HepG2 (cell line): ENCODE data around the gene VAMP2. TPM values are rescaled to one million over a fixed set of nuclear protein-coding genes. Genes with fewer than 3 reads are reported as not detected.

Source experiments
- AGO1 ChIP-seq: fragments of 200-400 bp; formaldehyde crosslinking; IDR thresholded peaks from 2 replicates; pipeline ENCODE4 v1.6.1; 2017; ENCODE audit warnings: mild to moderate bottlenecking, low read depth, low read length, moderate library complexity; ENCODE audit not compliant: poor library complexity, severe bottlenecking
- EEA1 ChIP-seq: sonication (generic); formaldehyde crosslinking; IDR thresholded peaks from 2 replicates; pipeline ENCODE4 v1.5.1; 2020; ENCODE audit warnings: mild to moderate bottlenecking, missing genetic modification reagents, borderline replicate concordance
- HNRNPH1 ChIP-seq: fragments of 200-400 bp; formaldehyde crosslinking; optimal IDR thresholded peaks from 2 replicates; pipeline ENCODE3; 2017; ENCODE audit warnings: mild to moderate bottlenecking, low read depth, low read length
- ISL2 ChIP-seq: sonication (generic); formaldehyde crosslinking; IDR thresholded peaks from 2 replicates; pipeline ENCODE4 v1.5.0; 2020; ENCODE audit warnings: missing genetic modification reagents
- JARID2 ChIP-seq: sonication (generic); formaldehyde crosslinking; IDR thresholded peaks from 2 replicates; pipeline ENCODE4 v1.8.1; 2023; ENCODE audit warnings: missing genetic modification reagents, inconsistent platforms; ENCODE audit not compliant: insufficient replicate concordance
- KLF11 ChIP-seq: IDR thresholded peaks from 2 replicates; pipeline ENCODE4 v1.6.1; 2016; ENCODE audit warnings: missing compliant biosample characterization
- KLF9 ChIP-seq: IDR thresholded peaks from 2 replicates; pipeline ENCODE4 v1.6.1; 2016; ENCODE audit warnings: low read depth
- MLLT10 ChIP-seq: sonication (generic); formaldehyde crosslinking; IDR thresholded peaks from 2 replicates; pipeline ENCODE4 v1.4.0; 2020; ENCODE audit warnings: missing genetic modification reagents
- PPARG ChIP-seq: conservative IDR thresholded peaks from 2 replicates; pipeline ENCODE4 v1.6.1; 2016; ENCODE audit warnings: missing biosample characterization, missing genetic modification reagents
- SMAD1 ChIP-seq: sonication (generic); formaldehyde crosslinking; IDR thresholded peaks from 2 replicates; pipeline ENCODE4 v1.4.0; 2020; ENCODE audit warnings: missing genetic modification reagents, low read depth, mild to moderate bottlenecking, borderline replicate concordance
- TSC22D2 ChIP-seq: sonication (generic); formaldehyde crosslinking; IDR thresholded peaks from 2 replicates; pipeline ENCODE4 v1.5.1; 2020; ENCODE audit warnings: missing genetic modification reagents, mild to moderate bottlenecking, borderline replicate concordance
- ZC3H13 ChIP-seq: sonication (generic); formaldehyde crosslinking; IDR thresholded peaks from 2 replicates; pipeline ENCODE4 v1.8.1; 2023; ENCODE audit warnings: mild to moderate bottlenecking, missing genetic modification reagents, moderate library complexity
- ZFP36 ChIP-seq: fragments of 150-350 bp; IDR thresholded peaks from 2 replicates; pipeline ENCODE4 v1.6.1; 2018; ENCODE audit warnings: borderline replicate concordance, low read length, low read depth; ENCODE audit not compliant: partially characterized antibody
- ZFP82 ChIP-seq: sonication (generic); formaldehyde crosslinking; IDR thresholded peaks from 2 replicates; pipeline ENCODE4 v1.5.1; 2020; ENCODE audit warnings: mild to moderate bottlenecking, missing genetic modification reagents, borderline replicate concordance
- ZNF33B ChIP-seq: sonication (generic); formaldehyde crosslinking; IDR thresholded peaks from 2 replicates; pipeline ENCODE4 v1.5.1; 2020; ENCODE audit warnings: mild to moderate bottlenecking, missing genetic modification reagents
- ZNF383 ChIP-seq: sonication (generic); formaldehyde crosslinking; IDR thresholded peaks from 2 replicates; pipeline ENCODE4 v1.4.0; 2020; ENCODE audit warnings: missing genetic modification reagents, mild to moderate bottlenecking, borderline replicate concordance
- ZNF451 ChIP-seq: sonication (generic); formaldehyde crosslinking; IDR thresholded peaks from 2 replicates; pipeline ENCODE4 v1.5.0; 2020; ENCODE audit warnings: mild to moderate bottlenecking, missing genetic modification reagents
- ZNF484 ChIP-seq: sonication (generic); formaldehyde crosslinking; IDR thresholded peaks from 2 replicates; pipeline ENCODE4 v1.5.1; 2020; ENCODE audit warnings: mild to moderate bottlenecking, low read depth, missing genetic modification reagents, borderline replicate concordance
- ZNF670 ChIP-seq: sonication (generic); formaldehyde crosslinking; IDR thresholded peaks from 2 replicates; pipeline ENCODE4 v1.8.0; 2022; ENCODE audit warnings: mild to moderate bottlenecking, missing genetic modification reagents, borderline replicate concordance
- ZNF672 ChIP-seq: sonication (generic); formaldehyde crosslinking; IDR thresholded peaks from 2 replicates; pipeline ENCODE4 v1.8.1; 2022; ENCODE audit warnings: missing genetic modification reagents
- ZNF790 ChIP-seq: sonication (generic); formaldehyde crosslinking; IDR thresholded peaks from 2 replicates; pipeline ENCODE4 v1.8.0; 2022; ENCODE audit warnings: missing genetic modification reagents, mild to moderate bottlenecking, borderline replicate concordance
- polyA plus RNA-seq, 8 experiments: library from polyadenylated mRNA; depleted of rRNA in 3 of 8; stranded (reverse) in 7 of 8; unstranded in 1 of 8; fragments of >200 nt; fragmentation: Illumina TruSeq in 4 of 8; extraction: Trizol in 4 of 8; gene quantifications; 2 replicates each; pipeline versions ENCODE4 v1.2.1 to v1.2.3, GENCODE V29; 2011 to 2016; ENCODE audit warnings: low read depth in 4 of 8, missing spikeins in 1 of 8, mixed read lengths in 1 of 8; ENCODE audit not compliant: insufficient read depth in 1 of 8
- total RNA-seq, 5 experiments: library from RNA; depleted of rRNA; stranded (reverse); fragments of >200 nt; fragmentation: Illumina TruSeq; extraction: Trizol; gene quantifications; 2 replicates each; pipeline ENCODE4 v1.2.3, GENCODE V29; 2016; ENCODE audit warnings: low read depth in 1 of 5
- TF ChIP-seq, protein P1 (sequence below), 2 experiments: sonication (generic) in 1 of 2; formaldehyde crosslinking in 1 of 2; IDR thresholded peaks; 2 replicates each; pipeline versions ENCODE4 v1.4.0 to v1.6.1; 2018 to 2020; ENCODE audit warnings: missing genetic modification reagents in 2 of 2, borderline replicate concordance in 1 of 2, low read depth in 1 of 2, mild to moderate bottlenecking in 1 of 2, missing biosample characterization in 1 of 2
- TF ChIP-seq, protein P2 (sequence below): sonication (generic); formaldehyde crosslinking; IDR thresholded peaks from 2 replicates; pipeline ENCODE4 v1.5.0; 2020; ENCODE audit warnings: mild to moderate bottlenecking, missing genetic modification reagents, moderate library complexity
- TF ChIP-seq, protein P3 (sequence below): sonication (generic); formaldehyde crosslinking; IDR thresholded peaks from 2 replicates; pipeline ENCODE4 v1.4.0; 2020; ENCODE audit warnings: missing genetic modification reagents
- TF ChIP-seq, protein P4 (sequence below): sonication (generic); IDR thresholded peaks from 2 replicates; pipeline ENCODE4 v1.6.1; 2016; ENCODE audit warnings: low read depth, borderline replicate concordance

Gene VAMP2
- total and polyA plus RNA-seq, 2 of the 13 experiments (the other 11 are each of a cell fraction or from before 2014, with no cell fraction given) = 3.9 to 17.2 TPM

DNA sequence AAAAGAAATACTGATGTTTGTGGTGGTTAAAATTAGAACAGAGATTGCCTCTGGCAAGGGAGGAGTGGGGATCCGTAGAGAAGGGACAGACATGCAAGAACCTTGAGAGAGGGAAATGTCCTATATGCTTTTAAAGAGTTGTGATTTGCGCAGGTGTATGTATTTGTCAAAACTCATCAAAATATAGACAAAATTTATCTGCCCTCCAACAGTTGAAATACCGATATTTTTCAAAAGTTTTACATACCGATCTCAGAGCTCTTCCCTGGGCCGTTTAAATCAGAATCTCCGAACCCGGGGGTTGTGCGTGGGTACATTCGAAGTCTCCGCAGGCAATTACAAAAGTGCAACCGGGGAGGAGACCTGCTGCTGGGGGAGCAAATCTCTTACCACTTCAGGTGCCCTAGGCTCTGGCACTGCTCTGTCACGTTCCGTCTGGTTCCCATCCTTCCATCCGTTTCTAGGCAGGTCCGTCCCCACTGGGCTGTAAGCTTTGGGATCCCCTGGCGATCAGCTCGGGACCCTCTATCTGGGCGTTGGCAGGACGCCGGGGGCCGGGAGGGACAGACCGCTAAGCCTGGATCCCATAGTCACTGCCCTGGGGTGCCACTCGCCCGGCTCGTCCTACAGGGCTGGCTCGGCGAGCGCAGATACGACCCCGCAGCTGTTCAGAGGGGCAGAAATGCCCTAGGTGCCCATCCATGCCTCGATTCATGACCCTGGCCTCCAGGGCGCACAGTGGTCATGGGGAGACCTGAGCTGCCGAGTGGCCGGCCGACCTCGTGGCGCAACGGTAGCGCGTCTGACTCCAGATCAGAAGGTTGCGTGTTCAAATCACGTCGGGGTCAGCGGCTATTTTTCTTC lies 23.1 kb upstream of the VAMP2 start (continued):
- TF ChIP-seq, protein P1, sequence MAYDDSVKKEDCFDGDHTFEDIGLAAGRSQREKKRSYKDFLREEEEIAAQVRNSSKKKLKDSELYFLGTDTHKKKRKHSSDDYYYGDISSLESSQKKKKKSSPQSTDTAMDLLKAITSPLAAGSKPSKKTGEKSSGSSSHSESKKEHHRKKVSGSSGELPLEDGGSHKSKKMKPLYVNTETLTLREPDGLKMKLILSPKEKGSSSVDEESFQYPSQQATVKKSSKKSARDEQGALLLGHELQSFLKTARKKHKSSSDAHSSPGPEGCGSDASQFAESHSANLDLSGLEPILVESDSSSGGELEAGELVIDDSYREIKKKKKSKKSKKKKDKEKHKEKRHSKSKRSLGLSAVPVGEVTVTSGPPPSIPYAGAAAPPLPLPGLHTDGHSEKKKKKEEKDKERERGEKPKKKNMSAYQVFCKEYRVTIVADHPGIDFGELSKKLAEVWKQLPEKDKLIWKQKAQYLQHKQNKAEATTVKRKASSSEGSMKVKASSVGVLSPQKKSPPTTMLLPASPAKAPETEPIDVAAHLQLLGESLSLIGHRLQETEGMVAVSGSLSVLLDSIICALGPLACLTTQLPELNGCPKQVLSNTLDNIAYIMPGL (CRISPR knock-in tag; IDR thresholded peaks at IDR 0.05; ENCODE audit: borderline replicate concordance in 1 of 2, low read depth in 1 of 2) = peak; percentile 99; a peak in 3 of 4 replicates
- TF ChIP-seq SMAD1 (no peak), AGO1 (no peak), ZNF33B (CRISPR knock-in tag) (no peak), MLLT10 (CRISPR knock-in tag) (no peak), ZC3H13 (CRISPR knock-in tag) (no peak), ZNF484 (CRISPR knock-in tag) (no peak), ZFP82 (CRISPR knock-in tag) (0 out of 2 replicates have a peak, but pooled peaks have one; percentile 24), HNRNPH1 (no peak), EEA1 (CRISPR knock-in tag) (no peak), ZNF790 (CRISPR knock-in tag) (no peak), KLF9 (CRISPR knock-in tag) (no peak), TSC22D2 (CRISPR knock-in tag) (no peak; the same call in 1 of the 2 replicates), ZFP36 (no peak), JARID2 (CRISPR knock-in tag) (no peak), ZNF670 (CRISPR knock-in tag) (no peak), ZNF451 (CRISPR knock-in tag) (0 out of 2 replicates have a peak, but pooled peaks have one; percentile 5), KLF11 (CRISPR knock-in tag) (no peak), ZNF672 (no peak), ZNF383 (no peak), ISL2 (CRISPR knock-in tag) (peak; percentile 26; the same call in 1 of the 2 replicates), PPARG (CRISPR knock-in tag) (no peak; the same call in 1 of the 2 replicates)
- TF ChIP-seq, protein P2, sequence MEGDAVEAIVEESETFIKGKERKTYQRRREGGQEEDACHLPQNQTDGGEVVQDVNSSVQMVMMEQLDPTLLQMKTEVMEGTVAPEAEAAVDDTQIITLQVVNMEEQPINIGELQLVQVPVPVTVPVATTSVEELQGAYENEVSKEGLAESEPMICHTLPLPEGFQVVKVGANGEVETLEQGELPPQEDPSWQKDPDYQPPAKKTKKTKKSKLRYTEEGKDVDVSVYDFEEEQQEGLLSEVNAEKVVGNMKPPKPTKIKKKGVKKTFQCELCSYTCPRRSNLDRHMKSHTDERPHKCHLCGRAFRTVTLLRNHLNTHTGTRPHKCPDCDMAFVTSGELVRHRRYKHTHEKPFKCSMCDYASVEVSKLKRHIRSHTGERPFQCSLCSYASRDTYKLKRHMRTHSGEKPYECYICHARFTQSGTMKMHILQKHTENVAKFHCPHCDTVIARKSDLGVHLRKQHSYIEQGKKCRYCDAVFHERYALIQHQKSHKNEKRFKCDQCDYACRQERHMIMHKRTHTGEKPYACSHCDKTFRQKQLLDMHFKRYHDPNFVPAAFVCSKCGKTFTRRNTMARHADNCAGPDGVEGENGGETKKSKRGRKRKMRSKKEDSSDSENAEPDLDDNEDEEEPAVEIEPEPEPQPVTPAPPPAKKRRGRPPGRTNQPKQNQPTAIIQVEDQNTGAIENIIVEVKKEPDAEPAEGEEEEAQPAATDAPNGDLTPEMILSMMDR = no peak
- TF ChIP-seq, protein P3, sequence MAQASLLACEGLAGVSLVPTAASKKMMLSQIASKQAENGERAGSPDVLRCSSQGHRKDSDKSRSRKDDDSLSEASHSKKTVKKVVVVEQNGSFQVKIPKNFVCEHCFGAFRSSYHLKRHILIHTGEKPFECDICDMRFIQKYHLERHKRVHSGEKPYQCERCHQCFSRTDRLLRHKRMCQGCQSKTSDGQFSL (CRISPR knock-in tag) = no peak
- TF ChIP-seq, protein P4, sequence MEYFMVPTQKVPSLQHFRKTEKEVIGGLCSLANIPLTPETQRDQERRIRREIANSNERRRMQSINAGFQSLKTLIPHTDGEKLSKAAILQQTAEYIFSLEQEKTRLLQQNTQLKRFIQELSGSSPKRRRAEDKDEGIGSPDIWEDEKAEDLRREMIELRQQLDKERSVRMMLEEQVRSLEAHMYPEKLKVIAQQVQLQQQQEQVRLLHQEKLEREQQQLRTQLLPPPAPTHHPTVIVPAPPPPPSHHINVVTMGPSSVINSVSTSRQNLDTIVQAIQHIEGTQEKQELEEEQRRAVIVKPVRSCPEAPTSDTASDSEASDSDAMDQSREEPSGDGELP = peak; percentile 62; the same call in 1 of the 2 replicates
